ENCODE results near the gene COL4A6.

GRCh38 chrX:108312011-108312410, 126.2 kb downstream of the COL4A6 start:
- TF ChIP-seq CTCF (conservative IDR thresholded peaks at IDR 0.05; ENCODE audit: low read length) (no peak), EZH2phosphoT487 (IDR thresholded peaks at IDR 0.05; ENCODE audit: borderline replicate concordance) (no peak)

All from Loucy (cell line).